OCI-LY3 (cell line): Measurements from ENCODE around the gene AK4.

Experiments
- H2AFZ ChIP-seq: fragments of 200-600, 300-600 bp; shearing (Covaris generic); 2 replicates; pipeline ENCODE4 v1.6.0; 2014; ENCODE audit warnings: antibody characterized with exemption, low read depth, low read length
- H3K27ac ChIP-seq: fragments of 200-600, 300-600 bp; sonication (generic); 2 replicates; pipeline ENCODE4 v1.5.1; 2014; ENCODE audit warnings: mild to moderate bottlenecking, low read length, moderate library complexity, mixed read lengths
- H3K27me3 ChIP-seq: fragments of 200-600, 300-600 bp; sonication (generic); 2 replicates; pipeline ENCODE4 v1.6.1; 2014; ENCODE audit warnings: low read depth, low read length, mixed read lengths
- H3K36me3 ChIP-seq: fragments of 200-600, 300-600 bp; sonication (generic); replicated peaks from 2 replicates; pipeline ENCODE3; 2014; ENCODE audit warnings: low read depth, low read length, mixed read lengths
- H3K4me1 ChIP-seq: fragments of 300-600, 200-600 bp; sonication (generic); 2 replicates; pipeline ENCODE4 v1.6.1; 2014; ENCODE audit warnings: low read length, mixed read lengths
- H3K4me2 ChIP-seq: fragments of 200-600, 300-600 bp; sonication (generic); 2 replicates; pipeline ENCODE4 v1.6.1; 2014; ENCODE audit warnings: low read length, mixed read lengths
- H3K4me3 ChIP-seq: fragments of 300-600, 200-600 bp; sonication (generic); 2 replicates; pipeline ENCODE4 v1.5.1; 2014; ENCODE audit warnings: antibody characterized with exemption, mild to moderate bottlenecking, low read length, moderate library complexity
- H3K79me2 ChIP-seq: fragments of 300-600, 200-600 bp; shearing (Covaris generic); 2 replicates; pipeline ENCODE4 v1.6.1; 2014; ENCODE audit warnings: mild to moderate bottlenecking, low read length, mixed read lengths
- H3K9ac ChIP-seq: fragments of 300-600, 200-600 bp; shearing (Covaris generic); 2 replicates; pipeline ENCODE4 v1.6.0; 2014; ENCODE audit warnings: mild to moderate bottlenecking, low read length, moderate library complexity
- H3K9me3 ChIP-seq: fragments of 200-600, 300-600 bp; shearing (Covaris generic); 2 replicates; pipeline ENCODE4 v1.6.1; 2014; ENCODE audit warnings: low read length, mixed read lengths; ENCODE audit not compliant: insufficient read depth
- H4K20me1 ChIP-seq: fragments of 200-600, 300-600 bp; sonication (generic); 2 replicates; pipeline ENCODE4 v1.6.1; 2016; ENCODE audit warnings: low read length, mixed read lengths; ENCODE audit not compliant: insufficient read depth
- EZH2phosphoT487 ChIP-seq: fragments of 200-600 bp; shearing (Covaris generic); IDR thresholded peaks from 2 replicates; pipeline ENCODE4 v1.6.1; 2018; ENCODE audit warnings: antibody characterized with exemption, mixed run types, low read depth
- TF ChIP-seq, protein P1 (sequence below): fragments of 200-600, 300-600 bp; sonication (generic); IDR thresholded peaks from 2 replicates; pipeline ENCODE4 v1.5.1; 2014; ENCODE audit warnings: antibody characterized with exemption, low read length, low read depth

AK4 gene

DNA sequence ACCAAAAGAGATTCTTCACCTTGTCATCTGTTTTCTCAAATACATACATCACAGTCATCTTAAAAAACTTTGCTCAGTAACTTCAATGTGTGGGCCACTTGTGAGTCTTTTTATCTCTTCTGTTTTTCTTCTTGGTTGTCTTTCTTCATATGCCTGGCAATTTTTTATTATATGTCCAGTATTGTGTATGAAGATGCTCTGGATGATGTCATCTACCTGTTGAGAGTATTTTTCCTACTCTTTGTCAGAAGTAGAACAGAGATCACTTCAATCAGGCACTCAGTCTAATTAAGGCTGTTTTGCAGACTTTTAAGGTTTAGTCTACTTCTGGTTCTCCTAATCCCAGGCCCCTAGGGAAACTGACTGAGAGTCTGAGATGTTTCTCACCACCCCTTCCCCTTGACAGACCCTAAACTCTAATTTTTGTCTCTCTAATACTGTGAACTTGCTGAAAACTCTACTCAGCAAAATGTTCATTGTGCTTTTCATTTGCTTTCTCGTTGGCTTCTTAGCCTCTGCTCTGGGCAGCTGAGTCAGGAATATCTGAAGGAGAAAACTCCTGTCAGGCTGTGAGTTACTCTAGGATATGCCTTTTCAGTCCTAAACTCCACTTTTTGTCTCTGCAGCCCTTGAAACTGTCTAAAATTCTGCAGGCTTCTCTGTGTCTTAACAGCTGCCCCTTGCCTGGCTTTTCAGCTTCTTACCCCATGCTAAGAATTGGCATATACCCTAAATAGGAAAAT, 128.4 kb downstream of the AK4 start:
- H3K4me1 ChIP-seq, result no peaks in the 10 kb centered on the region
- H3K27me3 ChIP-seq, result no peaks in the 10 kb centered on the region
- H2AFZ ChIP-seq, result no peak overlapping the region
- H3K9me3 ChIP-seq, result no peaks in the 10 kb centered on the region
- no peak for TF ChIP-seq EZH2phosphoT487
- TF ChIP-seq, protein P1, sequence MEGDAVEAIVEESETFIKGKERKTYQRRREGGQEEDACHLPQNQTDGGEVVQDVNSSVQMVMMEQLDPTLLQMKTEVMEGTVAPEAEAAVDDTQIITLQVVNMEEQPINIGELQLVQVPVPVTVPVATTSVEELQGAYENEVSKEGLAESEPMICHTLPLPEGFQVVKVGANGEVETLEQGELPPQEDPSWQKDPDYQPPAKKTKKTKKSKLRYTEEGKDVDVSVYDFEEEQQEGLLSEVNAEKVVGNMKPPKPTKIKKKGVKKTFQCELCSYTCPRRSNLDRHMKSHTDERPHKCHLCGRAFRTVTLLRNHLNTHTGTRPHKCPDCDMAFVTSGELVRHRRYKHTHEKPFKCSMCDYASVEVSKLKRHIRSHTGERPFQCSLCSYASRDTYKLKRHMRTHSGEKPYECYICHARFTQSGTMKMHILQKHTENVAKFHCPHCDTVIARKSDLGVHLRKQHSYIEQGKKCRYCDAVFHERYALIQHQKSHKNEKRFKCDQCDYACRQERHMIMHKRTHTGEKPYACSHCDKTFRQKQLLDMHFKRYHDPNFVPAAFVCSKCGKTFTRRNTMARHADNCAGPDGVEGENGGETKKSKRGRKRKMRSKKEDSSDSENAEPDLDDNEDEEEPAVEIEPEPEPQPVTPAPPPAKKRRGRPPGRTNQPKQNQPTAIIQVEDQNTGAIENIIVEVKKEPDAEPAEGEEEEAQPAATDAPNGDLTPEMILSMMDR, result no peak
- no peaks in the 10 kb centered on the region for H4K20me1 ChIP-seq
- no peak overlapping the region for H3K9ac ChIP-seq
- no peaks in the 10 kb centered on the region for H3K79me2 ChIP-seq
- H3K36me3 ChIP-seq, result no peaks in the 10 kb centered on the region
- no peak overlapping the region for H3K4me3 ChIP-seq
- H3K4me2 ChIP-seq, result no peak overlapping the region
- no peak overlapping the region for H3K27ac ChIP-seq

- Histone ChIP-seq H3K4me1 (no peaks in the 10 kb centered on the region), H3K9ac (no peak overlapping the region), H3K27ac (no peak overlapping the region), H4K20me1 (no peaks in the 10 kb centered on the region), H3K79me2 (no peaks in the 10 kb centered on the region), H3K4me3 (no peak overlapping the region), H3K27me3 (no peaks in the 10 kb centered on the region), H3K36me3 (no peaks in the 10 kb centered on the region), H2AFZ (no peak overlapping the region), H3K4me2 (no peak overlapping the region), H3K9me3 (no peaks in the 10 kb centered on the region)
- TF ChIP-seq EZH2phosphoT487, result no peak
- TF ChIP-seq, protein P1, result no peak
Measured at GRCh38 chr1:65277605-65278347, 129.8 kb downstream of the AK4 start.

DNA sequence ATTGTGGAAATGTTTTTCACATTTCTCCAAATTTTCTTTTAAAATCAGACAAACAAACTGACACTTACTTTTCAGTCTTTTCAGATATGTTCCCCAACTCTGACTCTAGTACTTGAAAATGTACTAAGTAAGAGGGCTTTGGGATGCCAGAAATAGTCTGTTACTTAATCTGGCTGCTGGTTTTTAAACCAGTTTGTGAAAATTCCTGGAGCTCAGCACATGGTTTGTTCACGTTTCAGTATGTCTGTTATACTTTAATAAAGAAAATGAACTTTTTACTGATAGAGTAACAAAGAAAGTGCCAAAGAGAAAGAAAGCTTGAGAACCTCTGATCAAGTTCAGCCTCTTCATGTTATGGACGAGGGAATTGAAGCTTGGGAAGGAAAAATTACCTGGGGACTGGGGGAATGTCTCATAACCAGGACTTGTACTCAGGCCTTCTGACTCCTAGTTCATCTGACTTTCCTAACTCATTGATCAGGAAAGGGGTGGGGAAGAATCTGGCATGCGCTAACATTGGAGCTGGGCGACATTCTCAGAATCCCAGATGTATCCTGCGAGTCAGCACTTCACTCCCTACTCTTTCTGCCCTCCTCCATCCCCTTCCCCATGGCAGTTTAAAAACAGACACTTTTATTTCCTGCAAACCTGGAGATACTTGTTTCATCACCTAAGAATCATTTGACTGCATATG, 130.5 kb downstream of the AK4 start:
- TF ChIP-seq, protein P1, result no peak
- TF ChIP-seq EZH2phosphoT487, result no peak
- Histone ChIP-seq H3K36me3 (no peaks in the 10 kb centered on the region), H3K4me1 (no peaks in the 10 kb centered on the region), H2AFZ (no peak overlapping the region), H3K79me2 (no peaks in the 10 kb centered on the region), H3K4me2 (no peak overlapping the region), H3K9ac (no peak overlapping the region), H3K27ac (no peak overlapping the region), H3K4me3 (no peak overlapping the region), H3K9me3 (no peaks in the 10 kb centered on the region), H4K20me1 (no peaks in the 10 kb centered on the region), H3K27me3 (no peaks in the 10 kb centered on the region)
